ENCODE results near the gene CMTM7. TPM values are rescaled to one million over a fixed set of nuclear protein-coding genes. Genes with fewer than 3 reads are reported as not detected.

CMTM7 gene
- total and polyA plus RNA-seq, 2 of the 13 experiments (the other 11 are each of a cell fraction or from before 2014, with no cell fraction given) = 20.9 to 21.4 TPM

DNA sequence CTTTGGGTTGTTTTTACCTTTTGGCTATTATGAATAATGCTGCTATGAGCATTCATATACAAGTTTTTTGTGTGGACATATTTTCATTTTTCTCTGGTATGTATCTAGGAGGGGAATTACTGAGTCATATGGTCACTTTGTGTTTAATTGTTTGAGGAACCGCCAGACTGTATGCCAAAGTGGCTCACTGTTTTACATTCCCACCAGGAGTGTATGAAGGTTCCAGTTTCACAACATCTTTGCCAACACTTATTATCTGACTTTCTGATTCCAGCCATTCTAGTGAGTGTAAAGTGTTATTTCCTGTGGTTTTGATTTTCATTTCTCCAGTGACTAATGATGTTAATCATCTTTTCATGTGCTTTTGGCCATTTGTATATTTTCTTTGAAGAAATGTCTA is 51.8 kb downstream of the CMTM7 start (continued):
- TF ChIP-seq, protein P1, sequence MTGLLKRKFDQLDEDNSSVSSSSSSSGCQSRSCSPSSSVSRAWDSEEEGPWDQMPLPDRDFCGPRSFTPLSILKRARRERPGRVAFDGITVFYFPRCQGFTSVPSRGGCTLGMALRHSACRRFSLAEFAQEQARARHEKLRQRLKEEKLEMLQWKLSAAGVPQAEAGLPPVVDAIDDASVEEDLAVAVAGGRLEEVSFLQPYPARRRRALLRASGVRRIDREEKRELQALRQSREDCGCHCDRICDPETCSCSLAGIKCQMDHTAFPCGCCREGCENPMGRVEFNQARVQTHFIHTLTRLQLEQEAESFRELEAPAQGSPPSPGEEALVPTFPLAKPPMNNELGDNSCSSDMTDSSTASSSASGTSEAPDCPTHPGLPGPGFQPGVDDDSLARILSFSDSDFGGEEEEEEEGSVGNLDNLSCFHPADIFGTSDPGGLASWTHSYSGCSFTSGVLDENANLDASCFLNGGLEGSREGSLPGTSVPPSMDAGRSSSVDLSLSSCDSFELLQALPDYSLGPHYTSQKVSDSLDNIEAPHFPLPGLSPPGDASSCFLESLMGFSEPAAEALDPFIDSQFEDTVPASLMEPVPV (CRISPR knock-in tag; IDR thresholded peaks at IDR 0.05) = no peak

DNA sequence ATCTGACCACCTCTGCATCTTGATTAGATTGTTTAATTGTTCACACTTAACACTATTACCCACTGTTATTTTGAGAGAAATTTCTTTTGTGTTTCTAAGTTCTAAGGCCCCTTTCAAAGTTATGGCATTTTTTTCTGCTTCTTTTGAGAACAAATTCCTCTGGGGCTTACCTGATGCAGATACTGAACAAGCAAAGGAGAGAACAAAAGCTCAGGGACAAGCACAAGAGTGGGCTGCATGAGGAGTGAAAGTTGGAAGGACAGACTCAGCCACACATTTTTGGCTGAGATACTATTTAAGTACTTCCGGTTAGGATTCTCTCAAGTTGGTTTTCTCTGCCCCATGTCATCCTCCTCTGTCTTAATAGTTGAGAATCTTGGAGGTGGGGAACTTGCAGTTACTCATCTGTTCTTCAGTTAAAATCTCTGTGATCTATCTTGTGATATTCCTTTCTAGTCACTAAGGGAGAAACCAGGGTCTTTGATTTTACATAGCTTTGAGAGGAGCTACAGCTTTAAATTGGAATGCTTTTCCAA is 56.3 kb downstream of the CMTM7 start:
- H3K27me3 ChIP-seq (ENCODE audit: control insufficient read depth in 1 of 2, insufficient read depth in 2 of 2, low read length in 2 of 2) = no peaks in the 10 kb centered on the region
- in situ Hi-C loops (cut with HindIII; ENCODE audit: extremely low pct_ligation_motif_present, low pct_unique_long_range_greater_than_20kb) = no loop called here
- BruUV-seq (replicated peaks) = no TSS peak
- DNase-seq (ENCODE audit: low spot score) = no peak
- no peak overlapping the region for H3K27ac ChIP-seq (ENCODE audit: extremely low read length, insufficient read depth, low read length)
- no peaks in the 10 kb centered on the region for H4K20me1 ChIP-seq (ENCODE audit: insufficient read depth, low read length)
- no peak overlapping the region for H3K4me3 ChIP-seq (replicated peaks in 1 of 3; ENCODE audit: insufficient read depth in 1 of 3, low read depth in 2 of 3, low read length in 3 of 3)
- POLR2A ChIA-PET = no interaction called here
- peaks cover 8 to 34% of the 10 kb centered on the region in 2 experiments; a peak in 4 of 5 replicates for H3K36me3 ChIP-seq (replicated peaks in 1 of 2; ENCODE audit: control insufficient read depth in 1 of 2, insufficient read depth in 2 of 2, low read length in 2 of 2)
- H3K79me2 ChIP-seq (ENCODE audit: insufficient read depth, low read length) = peaks cover 3% of the 10 kb centered on the region
- CTCF ChIA-PET (ENCODE audit: low intra/inter-chr PET ratio, low total read pairs) = no interaction called here
- FAIRE-seq = no peak
- no peak for ATAC-seq
- no peaks in the 10 kb centered on the region for H3K4me1 ChIP-seq (ENCODE audit: insufficient read depth, low read length)
- intact Hi-C loops (cut with micrococcal nuclease; ENCODE audit: unreplicated experiment) = no loop called here
- WGBS (ENCODE audit: low lambda C conversion rate) = 100% methylated on average over 1 of the region's 1 CpG
- no peaks in the 10 kb centered on the region for H3K9me3 ChIP-seq (ENCODE audit: low read length)
- no peak overlapping the region for H3K9ac ChIP-seq (ENCODE audit: insufficient read depth, low read depth, low read length)
- H3K4me2 ChIP-seq (ENCODE audit: low read depth, low read length) = no peak overlapping the region
- H2AFZ ChIP-seq (ENCODE audit: low read length) = no peak overlapping the region
- TF ChIP-seq MAFK (conservative IDR thresholded peaks at IDR 0.05 in 1 of 2, IDR thresholded peaks at IDR 0.05 in 1 of 2; ENCODE audit: low read length in 2 of 2) = no peak
- TF ChIP-seq CBX1 (IDR thresholded peaks at IDR 0.05; ENCODE audit: low read depth) = no peak
- TF ChIP-seq ZNF383 (CRISPR knock-in tag; IDR thresholded peaks at IDR 0.05; ENCODE audit: borderline replicate concordance) = no peak
- TF ChIP-seq, protein P2, sequence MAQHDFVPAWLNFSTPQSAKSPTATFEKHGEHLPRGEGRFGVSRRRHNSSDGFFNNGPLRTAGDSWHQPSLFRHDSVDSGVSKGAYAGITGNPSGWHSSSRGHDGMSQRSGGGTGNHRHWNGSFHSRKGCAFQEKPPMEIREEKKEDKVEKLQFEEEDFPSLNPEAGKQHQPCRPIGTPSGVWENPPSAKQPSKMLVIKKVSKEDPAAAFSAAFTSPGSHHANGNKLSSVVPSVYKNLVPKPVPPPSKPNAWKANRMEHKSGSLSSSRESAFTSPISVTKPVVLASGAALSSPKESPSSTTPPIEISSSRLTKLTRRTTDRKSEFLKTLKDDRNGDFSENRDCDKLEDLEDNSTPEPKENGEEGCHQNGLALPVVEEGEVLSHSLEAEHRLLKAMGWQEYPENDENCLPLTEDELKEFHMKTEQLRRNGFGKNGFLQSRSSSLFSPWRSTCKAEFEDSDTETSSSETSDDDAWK (CRISPR knock-in tag; IDR thresholded peaks at IDR 0.05) = no peak
- no peak for TF ChIP-seq SATB2 (CRISPR knock-in tag; IDR thresholded peaks at IDR 0.05)
- TF ChIP-seq ZNF75D (CRISPR knock-in tag; IDR thresholded peaks at IDR 0.05; ENCODE audit: borderline replicate concordance) = no peak
- TF ChIP-seq ZNF34 (CRISPR knock-in tag; IDR thresholded peaks at IDR 0.05; ENCODE audit: borderline replicate concordance) = no peak
- no peak for TF ChIP-seq RFX5 (IDR thresholded peaks at IDR 0.05; ENCODE audit: low read depth, low read length)
- no peak for TF ChIP-seq MAFF (IDR thresholded peaks at IDR 0.05; ENCODE audit: low read depth, low read length)
- TF ChIP-seq, protein P3, sequence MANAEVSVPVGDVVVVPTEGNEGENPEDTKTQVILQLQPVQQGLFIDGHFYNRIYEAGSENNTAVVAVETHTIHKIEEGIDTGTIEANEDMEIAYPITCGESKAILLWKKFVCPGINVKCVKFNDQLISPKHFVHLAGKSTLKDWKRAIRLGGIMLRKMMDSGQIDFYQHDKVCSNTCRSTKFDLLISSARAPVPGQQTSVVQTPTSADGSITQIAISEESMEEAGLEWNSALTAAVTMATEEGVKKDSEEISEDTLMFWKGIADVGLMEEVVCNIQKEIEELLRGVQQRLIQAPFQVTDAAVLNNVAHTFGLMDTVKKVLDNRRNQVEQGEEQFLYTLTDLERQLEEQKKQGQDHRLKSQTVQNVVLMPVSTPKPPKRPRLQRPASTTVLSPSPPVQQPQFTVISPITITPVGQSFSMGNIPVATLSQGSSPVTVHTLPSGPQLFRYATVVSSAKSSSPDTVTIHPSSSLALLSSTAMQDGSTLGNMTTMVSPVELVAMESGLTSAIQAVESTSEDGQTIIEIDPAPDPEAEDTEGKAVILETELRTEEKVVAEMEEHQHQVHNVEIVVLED (CRISPR knock-in tag; IDR thresholded peaks at IDR 0.05; ENCODE audit: borderline replicate concordance) = no peak
- TF ChIP-seq ZZZ3 (CRISPR knock-in tag; IDR thresholded peaks at IDR 0.05; ENCODE audit: borderline replicate concordance) = no peak
- TF ChIP-seq ZNF777 (CRISPR knock-in tag; IDR thresholded peaks at IDR 0.05) = no peak
- TF ChIP-seq POLR2AphosphoS2 (IDR thresholded peaks at IDR 0.05; ENCODE audit: low read depth, low read length) = no peak
- TF ChIP-seq, protein P4, sequence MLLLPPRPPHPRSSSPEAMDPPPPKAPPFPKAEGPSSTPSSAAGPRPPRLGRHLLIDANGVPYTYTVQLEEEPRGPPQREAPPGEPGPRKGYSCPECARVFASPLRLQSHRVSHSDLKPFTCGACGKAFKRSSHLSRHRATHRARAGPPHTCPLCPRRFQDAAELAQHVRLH (CRISPR knock-in tag; IDR thresholded peaks at IDR 0.05; ENCODE audit: borderline replicate concordance, low read depth) = no peak
- TF ChIP-seq, protein P5, sequence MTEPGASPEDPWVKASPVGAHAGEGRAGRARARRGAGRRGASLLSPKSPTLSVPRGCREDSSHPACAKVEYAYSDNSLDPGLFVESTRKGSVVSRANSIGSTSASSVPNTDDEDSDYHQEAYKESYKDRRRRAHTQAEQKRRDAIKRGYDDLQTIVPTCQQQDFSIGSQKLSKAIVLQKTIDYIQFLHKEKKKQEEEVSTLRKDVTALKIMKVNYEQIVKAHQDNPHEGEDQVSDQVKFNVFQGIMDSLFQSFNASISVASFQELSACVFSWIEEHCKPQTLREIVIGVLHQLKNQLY (CRISPR knock-in tag; IDR thresholded peaks at IDR 0.05) = no peak
- no peak for TF ChIP-seq HMG20B (CRISPR knock-in tag; conservative IDR thresholded peaks at IDR 0.05)
- no peak for TF ChIP-seq ZNF577 (CRISPR knock-in tag; IDR thresholded peaks at IDR 0.05; ENCODE audit: borderline replicate concordance, low read depth)
